ENCODE measurements around the gene TEX2. TPM values are rescaled to one million over a fixed set of nuclear protein-coding genes. Genes with fewer than 3 reads are reported as not detected.

Gene TEX2
- total RNA-seq, 1 donor from 2014 or later, result 34.9 TPM

GRCh38 chr17:64155751-64156544, 107.1 kb downstream of the TEX2 start:
- peak; percentile 77 for DNase-seq

GRCh38 chr17:64155129-64155528, 107.9 kb downstream of the TEX2 start:
- DNase-seq, result no peak

GRCh38 chr17:64154717-64155116, 108.3 kb downstream of the TEX2 start:
- no peak for DNase-seq

GRCh38 chr17:64154313-64154695, 108.8 kb downstream of the TEX2 start:
- DNase-seq, result no peak

- no peak for DNase-seq
These were observed 109.3 kb downstream of the TEX2 start for GRCh38 chr17:64153565-64154312.

GRCh38 chr17:64152428-64153125, 110.5 kb downstream of the TEX2 start:
- peak; percentile 78 for DNase-seq

- no peak for DNase-seq
These were observed 112.1 kb downstream of the TEX2 start for GRCh38 chr17:64151016-64151368.

- no peak for DNase-seq
These were observed 112.6 kb downstream of the TEX2 start for GRCh38 chr17:64150237-64151015.

- DNase-seq, result no peak
These were observed 113.9 kb downstream of the TEX2 start for GRCh38 chr17:64149196-64149595.

GRCh38 chr17:64148699-64149098, 114.4 kb downstream of the TEX2 start:
- no peak for DNase-seq

- peak; percentile 86 for DNase-seq
These were observed 114.9 kb downstream of the TEX2 start for GRCh38 chr17:64148017-64148631.

GRCh38 chr17:64147110-64148016, 115.7 kb downstream of the TEX2 start:
- DNase-seq, result peak; percentile 40

GRCh38 chr17:64146418-64147109, 116.5 kb downstream of the TEX2 start:
- peak; percentile 71 for DNase-seq

GRCh38 chr17:64145751-64146417, 117.2 kb downstream of the TEX2 start:
- peak; percentile 100 for DNase-seq

- no peak for DNase-seq
These were observed 117.7 kb downstream of the TEX2 start for GRCh38 chr17:64145375-64145750.

- DNase-seq, result no peak
These were observed 123.5 kb downstream of the TEX2 start for GRCh38 chr17:64139542-64139941.

GRCh38 chr17:64138441-64138840, 124.6 kb downstream of the TEX2 start:
- no peak for DNase-seq

GRCh38 chr17:64135000-64135399, 128.1 kb downstream of the TEX2 start:
- DNase-seq, result no peak

GRCh38 chr17:64134216-64134970, 128.7 kb downstream of the TEX2 start:
- no peak for DNase-seq
